Measurements from ENCODE around the gene HMGN4. TPM values are rescaled to one million over a fixed set of nuclear protein-coding genes. Genes with fewer than 3 reads are reported as not detected.

HMGN4 gene
- total and polyA plus RNA-seq, 9 donors: 48.6 to 78.9 (median 58.4) TPM

GRCh38 chr6:26575494-26575939 is 37.4 kb downstream of the HMGN4 start:
- no peak for TF ChIP-seq EP300 (IDR thresholded peaks at IDR 0.05)
- no peak for TF ChIP-seq CTCF (IDR thresholded peaks at IDR 0.05)
- TF ChIP-seq POLR2A (IDR thresholded peaks at IDR 0.05): no peak
- Histone ChIP-seq H3K36me3 (no peaks in the 10 kb centered on the region), H3K27me3 (no peaks in the 10 kb centered on the region), H3K4me3 (no peak overlapping the region), H3K27ac (no peak overlapping the region), H3K9me3 (no peaks in the 10 kb centered on the region), H3K4me1 (ENCODE audit: insufficient read depth) (no peaks in the 10 kb centered on the region)
- WGBS, 3 donors: 48 to 64% (median 49%) methylated on average over 10 of the region's 10 CpGs
- intact Hi-C loops (cut with DNase I): no loop called here
- no peak for DNase-seq

GRCh38 chr6:26576407-26576843 is 38.3 kb downstream of the HMGN4 start:
- DNase-seq: no peak
- no peaks in the 10 kb centered on the region for H3K9me3 ChIP-seq
- H3K27ac ChIP-seq: no peak overlapping the region
- no peaks in the 10 kb centered on the region for H3K4me1 ChIP-seq (ENCODE audit: insufficient read depth)
- WGBS, 3 donors: 38 to 46% (median 39%) methylated on average over 7 of the region's 7 CpGs
- intact Hi-C loops (cut with DNase I): no loop called here
- TF ChIP-seq CTCF (IDR thresholded peaks at IDR 0.05) (no peak), EP300 (IDR thresholded peaks at IDR 0.05) (no peak), POLR2A (IDR thresholded peaks at IDR 0.05) (no peak)
- no peak overlapping the region for H3K4me3 ChIP-seq
- H3K36me3 ChIP-seq: no peaks in the 10 kb centered on the region
- no peaks in the 10 kb centered on the region for H3K27me3 ChIP-seq

GRCh38 chr6:26576929-26577719 is 39.0 kb downstream of the HMGN4 start:
- no peak for TF ChIP-seq POLR2A (IDR thresholded peaks at IDR 0.05)
- TF ChIP-seq EP300 (IDR thresholded peaks at IDR 0.05): no peak
- no peak for TF ChIP-seq CTCF (IDR thresholded peaks at IDR 0.05)
- Histone ChIP-seq H3K27me3 (no peaks in the 10 kb centered on the region), H3K4me3 (no peak overlapping the region), H3K36me3 (no peaks in the 10 kb centered on the region), H3K27ac (no peak overlapping the region), H3K4me1 (ENCODE audit: insufficient read depth) (no peaks in the 10 kb centered on the region), H3K9me3 (no peaks in the 10 kb centered on the region)
- intact Hi-C loops (cut with DNase I): no loop called here
- DNase-seq: peak in 3 of 5 donors; percentile 68 to 71 (median 70)
- WGBS, 3 donors: 3 to 4% (median 3%) methylated on average over 31 of the region's 31 CpGs

GRCh38 chr6:26577720-26578072 is 39.5 kb downstream of the HMGN4 start:
- Histone ChIP-seq H3K36me3 (no peaks in the 10 kb centered on the region), H3K4me1 (ENCODE audit: insufficient read depth) (no peaks in the 10 kb centered on the region), H3K27me3 (no peaks in the 10 kb centered on the region), H3K4me3 (no peak overlapping the region), H3K9me3 (no peaks in the 10 kb centered on the region), H3K27ac (no peak overlapping the region)
- TF ChIP-seq POLR2A (IDR thresholded peaks at IDR 0.05) (no peak), CTCF (IDR thresholded peaks at IDR 0.05) (no peak), EP300 (IDR thresholded peaks at IDR 0.05) (no peak)
- 4 to 14% (median 9%) methylated on average over 17 of the region's 17 CpGs for WGBS, 3 donors
- intact Hi-C loops (cut with DNase I): no loop called here
- no peak for DNase-seq

All from ovary (tissue), 9 donors.